NCI-H526 treated with DMSO at 0.1 percent for 48 hours (cell line): ENCODE results near the gene MPZL2.

Experiments used
- DNase-seq: peaks from one replicate; lab custom pipeline; 2025; lab: John Stamatoyannopoulos, UW

The MPZL2 gene

DNA sequence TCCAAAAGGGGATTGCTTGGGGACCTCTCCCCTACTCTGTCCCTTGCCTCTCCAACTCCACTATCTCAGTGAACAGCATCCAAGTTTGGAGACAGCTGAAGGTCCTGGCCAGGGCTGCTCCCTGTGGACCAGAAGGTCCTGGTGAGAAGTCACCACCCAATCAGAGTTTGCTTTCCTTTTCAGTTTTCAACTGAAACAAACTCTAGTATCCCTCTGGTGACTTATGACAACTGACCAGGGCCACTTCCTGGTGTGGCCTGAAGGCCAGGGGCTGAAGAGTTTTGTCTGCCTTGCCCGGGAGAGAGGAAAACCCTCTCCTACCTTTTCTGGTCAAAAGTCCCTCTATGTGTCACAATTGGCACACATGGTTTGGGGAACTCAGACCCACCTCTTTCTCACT lies 44.4 kb downstream of the MPZL2 start:
- no peak for DNase-seq

GRCh38 chr11:118219244-118219643 lies 44.9 kb downstream of the MPZL2 start:
- DNase-seq: peak; percentile 96

- DNase-seq: no peak
Measured at GRCh38 chr11:118217575-118217974, 46.5 kb downstream of the MPZL2 start.

DNA sequence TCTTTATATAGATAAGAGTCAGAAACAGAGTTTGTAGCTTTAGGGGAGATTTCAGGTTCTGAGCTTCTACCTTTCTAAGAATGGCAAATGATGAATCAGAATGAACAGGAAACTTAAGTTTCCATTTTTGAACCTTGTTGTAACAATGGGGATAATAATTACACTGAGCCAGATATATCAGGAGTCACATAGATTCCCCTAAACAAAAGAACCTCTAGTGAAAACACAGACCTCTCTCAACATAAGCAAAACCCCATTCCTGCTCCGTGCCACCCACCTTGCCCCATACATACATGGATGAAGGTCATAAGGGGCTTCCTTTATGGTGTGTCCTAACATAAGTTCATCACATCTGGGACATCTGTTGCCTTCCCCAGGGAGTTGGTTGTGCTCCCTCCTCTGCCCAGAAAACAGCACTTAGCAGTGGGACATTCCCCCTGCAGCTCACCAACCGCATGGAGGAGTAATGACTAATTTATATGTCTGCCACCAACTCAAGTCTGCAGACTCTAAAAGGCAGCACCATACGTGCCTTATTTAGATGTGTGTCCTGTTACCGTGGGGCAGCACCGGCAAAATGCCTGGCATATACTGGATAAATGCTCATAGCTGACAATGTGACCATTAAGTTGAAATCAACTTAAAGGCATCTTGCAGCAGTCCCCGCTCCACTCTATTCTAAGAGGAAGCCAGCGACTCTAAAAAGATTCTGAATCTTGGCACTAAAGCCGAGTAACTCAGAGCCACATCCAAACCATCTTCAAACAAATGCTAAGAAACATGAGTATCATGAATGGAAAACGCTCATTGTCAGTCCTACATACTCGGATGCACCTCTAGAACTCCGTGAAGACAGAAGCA lies 47.2 kb downstream of the MPZL2 start:
- no peak for DNase-seq

- no peak for DNase-seq
Measured at GRCh38 chr11:118215765-118216164, 48.3 kb downstream of the MPZL2 start.

- no peak for DNase-seq
Measured at GRCh38 chr11:118215262-118215661, 48.8 kb downstream of the MPZL2 start.

DNA sequence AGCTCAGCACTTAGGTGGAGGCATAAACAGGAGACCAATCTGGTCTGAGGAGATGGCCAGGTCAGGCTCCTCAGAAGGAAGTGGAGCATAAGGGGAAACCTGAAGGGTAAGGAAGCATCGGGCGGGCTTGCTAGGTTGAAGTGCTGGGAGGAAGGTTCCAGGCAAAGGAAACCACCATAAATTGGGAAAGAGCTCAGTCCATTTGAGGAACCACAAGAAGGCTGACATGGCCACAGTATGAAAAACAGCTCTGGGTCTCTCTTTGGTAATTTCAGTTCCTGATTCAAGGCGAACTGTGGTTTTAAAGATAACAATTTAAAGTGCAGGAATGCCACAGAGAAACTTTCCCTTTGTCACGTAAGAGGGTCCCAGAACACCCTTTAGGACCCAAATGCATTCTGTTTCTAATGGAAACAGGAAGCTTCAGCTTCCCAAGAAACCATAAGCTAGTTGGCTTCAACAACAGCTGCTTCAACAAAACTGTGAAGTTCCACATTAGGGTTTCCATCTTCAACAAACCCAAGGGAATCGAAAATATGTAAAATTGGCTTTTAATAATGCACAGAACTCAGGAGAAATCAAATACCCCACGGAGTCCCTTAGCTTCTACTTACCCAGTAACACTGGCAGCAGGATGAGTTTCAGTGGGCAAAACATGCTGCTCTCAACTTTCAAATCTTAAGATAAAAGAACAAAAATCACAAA lies 49.7 kb downstream of the MPZL2 start:
- DNase-seq: no peak

DNA sequence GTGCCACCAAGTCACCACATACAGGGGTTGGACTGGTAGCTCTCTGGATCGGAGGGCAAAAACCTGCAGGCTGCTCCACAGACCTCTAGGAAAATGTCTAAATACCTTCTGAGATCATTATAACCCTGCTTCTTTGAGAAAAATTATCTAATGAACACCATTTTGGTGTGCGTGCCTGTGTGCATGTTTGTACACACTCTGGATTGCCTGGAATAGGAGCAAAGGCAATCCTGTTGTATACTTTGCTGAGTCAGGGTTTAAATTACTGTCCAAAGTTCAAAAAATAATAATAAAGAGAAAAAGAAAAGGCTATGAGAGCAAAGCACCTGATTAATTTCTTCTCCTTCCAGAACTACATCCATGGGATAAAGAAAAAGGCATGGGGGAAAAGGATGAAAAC lies 50.3 kb downstream of the MPZL2 start:
- DNase-seq: no peak

DNA sequence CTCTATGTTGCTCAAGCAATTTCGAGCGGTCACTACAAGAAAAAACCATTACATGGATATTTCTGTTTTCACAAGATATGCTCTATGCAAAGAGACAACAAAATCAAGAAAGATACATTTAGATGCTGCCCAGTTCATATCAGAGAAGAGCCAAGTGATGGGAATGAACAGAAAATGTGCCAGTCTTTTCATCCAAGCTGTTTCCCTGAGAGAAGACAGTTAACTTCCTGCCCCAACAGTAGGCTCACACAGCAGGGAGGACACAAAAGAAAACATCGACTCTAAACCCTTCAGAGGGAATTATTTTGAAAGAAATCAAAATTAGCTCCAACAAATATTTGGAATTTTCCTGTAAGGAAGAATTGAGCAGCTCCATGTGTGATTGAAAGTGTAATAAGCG lies 50.9 kb downstream of the MPZL2 start:
- DNase-seq: no peak

DNA sequence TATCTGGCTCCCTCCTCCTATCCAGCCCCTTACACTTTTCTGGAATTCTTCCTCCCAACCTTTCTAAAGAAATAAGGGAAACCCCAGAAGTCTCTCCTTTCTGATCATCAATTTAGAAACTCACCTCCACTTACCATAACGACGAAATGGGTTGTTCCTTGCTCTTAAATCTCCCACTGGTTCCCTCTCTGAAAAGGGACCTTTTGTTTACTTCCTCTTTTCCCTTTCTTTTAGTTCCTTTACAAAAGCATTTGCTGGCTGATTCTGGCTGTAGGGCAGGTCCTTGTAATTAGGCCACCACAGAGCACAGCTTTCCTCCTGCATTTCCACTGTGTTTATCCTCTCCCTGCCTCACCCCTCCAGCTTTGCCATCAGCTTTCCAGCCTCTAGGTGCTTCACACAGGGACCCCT lies 51.3 kb downstream of the MPZL2 start:
- DNase-seq: no peak

DNA sequence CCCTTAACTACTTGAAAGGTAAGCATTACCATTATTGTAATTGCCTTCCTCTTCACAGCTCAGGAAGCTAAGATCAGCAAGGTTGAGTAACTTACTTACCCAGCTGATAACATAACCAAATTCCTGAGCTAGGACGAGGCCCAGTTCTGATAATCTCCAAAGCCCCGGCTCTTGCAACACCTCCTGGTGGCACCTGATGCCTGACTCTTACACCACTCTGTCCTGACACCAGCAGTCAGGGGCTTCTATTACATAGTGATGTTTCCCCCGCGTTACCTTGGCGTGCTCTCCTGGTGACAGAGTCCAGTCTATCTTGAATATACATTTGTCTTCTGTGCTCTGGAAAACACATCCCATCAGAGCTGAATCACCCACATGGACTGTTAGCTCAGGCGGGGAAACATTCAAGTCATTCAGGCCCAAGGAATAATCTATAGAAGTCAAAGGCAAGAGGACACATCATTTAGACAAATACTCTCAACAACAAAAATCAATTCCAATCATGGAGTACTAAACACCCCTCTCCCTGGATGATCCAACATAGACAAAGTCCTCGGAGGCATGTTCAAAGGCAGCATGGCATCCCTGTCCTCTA lies 51.9 kb downstream of the MPZL2 start:
- no peak for DNase-seq

DNA sequence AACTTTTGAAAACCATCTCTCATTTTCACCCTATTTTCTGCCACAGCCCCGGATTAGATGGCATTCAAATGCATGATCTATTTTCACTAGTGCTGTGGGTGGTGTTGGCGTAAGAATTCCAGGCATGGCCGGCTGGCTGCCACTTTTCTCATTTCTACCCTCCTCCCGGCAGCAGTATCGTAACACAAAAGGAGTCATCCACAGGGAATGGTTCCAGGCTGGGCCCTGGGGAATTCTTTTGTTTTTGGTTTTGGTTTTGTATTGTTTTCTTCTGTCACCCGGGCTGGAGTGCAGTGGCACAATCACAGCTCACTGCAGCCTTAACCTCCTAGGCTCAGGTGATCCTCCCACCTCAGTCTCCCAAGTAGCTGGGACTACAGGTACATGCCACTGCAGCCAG lies 53.1 kb downstream of the MPZL2 start:
- no peak for DNase-seq

GRCh38 chr11:118210323-118210722 lies 53.8 kb downstream of the MPZL2 start:
- no peak for DNase-seq

DNA sequence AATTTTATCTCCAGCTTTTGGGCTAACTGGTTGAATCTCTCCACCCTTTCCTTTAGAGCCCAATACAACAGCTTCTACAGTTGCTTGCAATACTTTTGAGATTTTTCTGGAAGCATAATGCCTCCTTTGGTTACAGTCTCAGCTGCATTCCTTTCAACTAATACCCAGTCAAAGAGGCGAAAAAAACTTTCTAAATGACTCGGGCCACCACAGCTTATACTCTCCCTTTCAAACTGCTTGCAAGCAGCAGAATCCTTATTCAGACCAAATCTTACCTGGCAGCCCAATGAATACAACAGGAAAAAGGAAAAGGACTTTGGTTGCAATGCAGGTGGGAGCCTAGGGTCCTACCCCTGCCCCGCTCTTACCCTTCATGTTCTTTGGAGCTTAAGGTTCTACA lies 55.1 kb downstream of the MPZL2 start:
- no peak for DNase-seq

DNA sequence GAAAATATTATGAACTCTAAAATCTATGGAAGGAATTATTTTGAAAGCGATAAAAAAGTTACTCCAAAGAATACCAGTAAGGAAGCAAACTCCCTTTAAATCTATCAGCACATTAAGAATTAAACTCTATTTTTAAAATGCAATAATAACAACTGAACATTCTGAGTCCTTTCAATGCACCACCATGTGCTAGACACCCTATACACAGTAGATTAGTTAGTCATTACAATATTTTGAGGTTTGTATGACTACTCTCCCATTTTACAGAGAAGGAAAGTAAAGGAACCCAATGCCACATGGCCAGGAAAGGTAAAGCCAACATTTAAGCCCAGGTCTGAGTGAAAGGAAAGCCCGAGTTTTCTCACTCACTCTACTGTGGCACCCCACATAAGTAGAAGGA lies 57.0 kb downstream of the MPZL2 start:
- DNase-seq: no peak

GRCh38 chr11:118206391-118207031 lies 57.6 kb downstream of the MPZL2 start:
- DNase-seq: no peak

DNA sequence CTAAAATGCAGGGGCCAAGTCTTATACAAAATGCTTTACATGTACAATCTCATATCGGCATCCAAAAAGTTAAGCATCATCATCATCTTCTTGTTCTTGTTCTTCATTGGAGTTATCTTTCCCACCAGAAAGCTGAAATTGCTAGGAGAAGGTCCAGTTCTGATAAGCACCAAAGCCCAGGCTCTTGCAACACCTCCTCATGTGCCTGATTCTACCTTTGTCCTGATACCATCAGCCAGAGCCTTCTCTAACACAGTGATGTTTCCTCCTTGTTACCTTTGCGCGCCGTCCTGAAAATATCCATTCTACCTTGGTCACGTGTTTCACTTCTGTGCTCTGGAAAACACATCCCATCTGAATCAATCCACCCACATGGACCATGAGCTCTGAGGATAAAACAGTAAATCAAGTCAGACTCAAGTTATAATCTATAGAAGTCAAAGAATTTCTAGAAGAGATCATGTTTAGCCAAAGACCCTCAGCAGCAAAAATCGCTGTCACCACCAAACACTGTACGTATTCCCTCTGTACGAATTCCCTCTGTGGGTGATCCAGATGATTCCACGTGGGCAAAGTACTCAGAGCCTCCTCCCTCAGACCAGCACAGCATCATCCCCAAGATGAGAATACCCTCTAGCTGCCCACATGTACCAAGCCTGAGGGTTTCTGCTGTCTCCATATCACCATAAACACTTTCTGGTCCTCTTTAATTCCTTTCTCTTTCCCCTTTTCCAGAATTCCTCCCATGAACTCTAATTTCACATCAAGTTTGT lies 58.3 kb downstream of the MPZL2 start:
- DNase-seq: no peak
